Thyroid gland (tissue), 4 donors: ENCODE measurements around the gene ZNF296. TPM values are rescaled to one million over a fixed set of nuclear protein-coding genes. Genes with fewer than 3 reads are reported as not detected.

ENCODE experiments used
- DNase-seq, 2 donors: peaks; one replicate each; pipeline ENCODE4 v3.0.0-alpha.2; 2019
- H3K27ac ChIP-seq, 3 donors: fragments of 200-600 bp; sonication (generic); 1 replicate in 2 of 3; 2 replicates in 1 of 3; pipeline ENCODE4 v1.5.1; 2016 to 2019; ENCODE audit warnings: mild to moderate bottlenecking in 1 of 3, moderate library complexity in 1 of 3
- H3K27me3 ChIP-seq: fragments of 200-600 bp; sonication (generic); one replicate; pipeline ENCODE4 v1.5.1; 2019
- H3K36me3 ChIP-seq, 2 donors: fragments of 200-600 bp; sonication (generic); one replicate each; pipeline ENCODE4 v1.5.1; 2016 to 2019
- H3K4me1 ChIP-seq, 2 donors: fragments of 200-600 bp; sonication (generic); one replicate each; pipeline ENCODE4 v1.5.1; 2017 to 2019
- H3K4me3 ChIP-seq, 3 donors: fragments of 200-600 bp; sonication (generic); replicated peaks in 1 of 3; 1 replicate in 2 of 3; 2 replicates in 1 of 3; pipeline ENCODE4 v1.5.1; 2016; ENCODE audit warnings: mild to moderate bottlenecking in 1 of 3
- H3K9me3 ChIP-seq: fragments of 200-600 bp; sonication (generic); one replicate; pipeline ENCODE4 v1.5.1; 2017
- POLR2A ChIP-seq, 2 donors: fragments of 450-650 bp; IDR thresholded peaks; one replicate each; pipeline ENCODE4 v1.6.1; 2017; ENCODE audit warnings: antibody characterized with exemption in 2 of 2, mild to moderate bottlenecking in 2 of 2, moderate library complexity in 1 of 2
- WGBS, 2 donors: methylation state at CpG; one replicate each; pipeline ENCODE4 v1.1.5; 2017; 5-methylcytosine and 5-hydroxymethylcytosine counted together
- intact Hi-C: fragments of 100-400 bp; cut with DNase I; formaldehyde crosslinking; loops from one replicate; pipeline ENCODE4 v1.15.1; 2023
- total RNA-seq, 4 donors: library from RNA; depleted of rRNA; stranded (reverse); fragments of >200 nt; gene quantifications; one replicate each; pipeline ENCODE4 v1.2.3, GENCODE V29; 2016
- TF ChIP-seq, protein P1 (sequence below), 6 experiments: fragments of 200-600 bp in 3 of 6; fragments of 450-650 bp in 3 of 6; sonication (generic) in 3 of 6; IDR thresholded peaks; one replicate each; pipeline ENCODE4 v1.5.1; 2016 to 2019; ENCODE audit warnings: antibody characterized with exemption in 6 of 6, mild to moderate bottlenecking in 2 of 6, inconsistent platforms in 1 of 6, moderate library complexity in 1 of 6

ZNF296 gene
- total RNA-seq, 4 donors from 2014 or later, result 0.34 to 2.1 (median 0.78) TPM; not detected in 1

DNA sequence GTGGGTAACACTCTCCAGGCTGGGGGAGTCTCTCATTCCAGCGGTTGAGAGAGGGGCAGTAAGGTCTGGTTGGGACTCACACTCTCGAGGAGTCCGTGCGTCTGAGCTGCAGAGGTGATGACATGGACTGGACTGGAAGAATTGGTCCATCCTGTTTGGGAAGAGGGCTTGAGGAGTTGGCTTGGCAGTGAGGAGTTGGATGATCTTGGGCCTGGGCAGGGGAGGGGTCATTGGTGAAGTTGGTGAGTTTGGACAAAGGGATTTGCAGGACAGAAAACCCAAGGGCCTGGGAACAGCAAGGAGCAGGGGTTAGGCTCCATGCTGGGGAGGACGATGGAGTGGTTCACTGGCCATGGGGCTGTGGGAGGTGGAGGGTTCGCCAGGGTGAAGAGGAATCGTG is 20.4 kb upstream of the ZNF296 start:
- Histone ChIP-seq H3K27me3 (no peaks in the 10 kb centered on the region), H3K4me3 (no peak overlapping the region), H3K36me3 (no peaks in the 10 kb centered on the region), H3K4me1 (peaks cover 25 to 78% of the 10 kb centered on the region in 2 donors), H3K9me3 (no peaks in the 10 kb centered on the region), H3K27ac (no peak overlapping the region)
- no peak for TF ChIP-seq POLR2A (IDR thresholded peaks at IDR 0.05)
- TF ChIP-seq, protein P1, sequence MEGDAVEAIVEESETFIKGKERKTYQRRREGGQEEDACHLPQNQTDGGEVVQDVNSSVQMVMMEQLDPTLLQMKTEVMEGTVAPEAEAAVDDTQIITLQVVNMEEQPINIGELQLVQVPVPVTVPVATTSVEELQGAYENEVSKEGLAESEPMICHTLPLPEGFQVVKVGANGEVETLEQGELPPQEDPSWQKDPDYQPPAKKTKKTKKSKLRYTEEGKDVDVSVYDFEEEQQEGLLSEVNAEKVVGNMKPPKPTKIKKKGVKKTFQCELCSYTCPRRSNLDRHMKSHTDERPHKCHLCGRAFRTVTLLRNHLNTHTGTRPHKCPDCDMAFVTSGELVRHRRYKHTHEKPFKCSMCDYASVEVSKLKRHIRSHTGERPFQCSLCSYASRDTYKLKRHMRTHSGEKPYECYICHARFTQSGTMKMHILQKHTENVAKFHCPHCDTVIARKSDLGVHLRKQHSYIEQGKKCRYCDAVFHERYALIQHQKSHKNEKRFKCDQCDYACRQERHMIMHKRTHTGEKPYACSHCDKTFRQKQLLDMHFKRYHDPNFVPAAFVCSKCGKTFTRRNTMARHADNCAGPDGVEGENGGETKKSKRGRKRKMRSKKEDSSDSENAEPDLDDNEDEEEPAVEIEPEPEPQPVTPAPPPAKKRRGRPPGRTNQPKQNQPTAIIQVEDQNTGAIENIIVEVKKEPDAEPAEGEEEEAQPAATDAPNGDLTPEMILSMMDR (IDR thresholded peaks at IDR 0.05), result no peak
- intact Hi-C loops, result no loop called here
- WGBS, 2 donors, result 92% methylated on average over 7 of the region's 7 CpGs
- DNase-seq, result no peak

DNA sequence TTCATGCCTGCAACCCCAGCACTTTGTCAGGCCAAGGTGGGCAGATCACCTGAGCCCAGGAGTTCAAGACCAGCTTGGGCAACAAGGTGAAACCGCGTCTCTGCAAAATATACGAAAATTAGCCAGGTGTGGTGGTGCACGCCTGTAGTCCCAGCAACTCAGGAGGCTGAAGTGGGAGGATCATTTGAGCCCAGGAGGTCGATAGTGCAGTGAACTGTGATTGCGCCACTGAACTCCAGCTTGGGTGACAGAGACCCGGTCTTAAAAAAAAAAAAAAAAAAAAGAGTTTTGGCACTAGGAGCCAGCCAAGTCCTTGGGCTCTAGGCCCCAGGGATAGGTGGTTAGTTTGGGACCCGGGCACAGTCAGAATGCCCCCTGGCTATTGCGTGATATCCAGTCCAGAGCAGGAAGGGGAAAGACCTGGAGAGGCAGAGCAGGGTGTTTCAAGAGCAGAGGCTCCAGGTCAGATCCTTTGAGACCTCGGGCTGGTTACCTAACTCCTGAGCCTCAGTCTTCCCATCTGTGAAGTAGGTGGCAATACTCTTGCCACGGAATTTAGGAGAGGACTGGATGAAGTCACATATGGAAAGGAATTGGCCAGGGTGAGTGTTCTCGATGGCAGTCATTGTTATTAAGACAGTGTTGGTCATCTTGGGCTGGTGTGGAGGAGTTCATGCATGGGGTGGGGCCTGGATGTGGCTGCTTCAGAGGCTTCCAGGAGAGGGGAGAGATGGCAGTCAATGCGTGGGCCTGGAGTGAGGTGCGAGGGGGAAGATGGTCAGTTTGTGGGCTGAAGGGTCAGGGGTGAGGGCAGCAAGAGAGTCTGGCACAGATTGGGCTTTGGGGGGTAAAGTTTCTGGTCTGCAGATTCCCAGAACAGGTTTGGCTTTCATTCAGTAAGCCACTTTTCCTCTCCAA is 19.5 kb upstream of the ZNF296 start:
- no peaks in the 10 kb centered on the region for H3K36me3 ChIP-seq
- WGBS, 2 donors, result 92 to 94% methylated on average over 14 of the region's 14 CpGs
- H3K27ac ChIP-seq, result no peak overlapping the region
- intact Hi-C loops, result no loop called here
- no peaks in the 10 kb centered on the region for H3K27me3 ChIP-seq
- H3K9me3 ChIP-seq, result no peaks in the 10 kb centered on the region
- no peak overlapping the region for H3K4me3 ChIP-seq
- TF ChIP-seq POLR2A (IDR thresholded peaks at IDR 0.05), result no peak
- TF ChIP-seq, protein P1 (IDR thresholded peaks at IDR 0.05), result no peak
- DNase-seq, result no peak
- H3K4me1 ChIP-seq, result peaks cover 25 to 73% of the 10 kb centered on the region in 2 donors

DNA sequence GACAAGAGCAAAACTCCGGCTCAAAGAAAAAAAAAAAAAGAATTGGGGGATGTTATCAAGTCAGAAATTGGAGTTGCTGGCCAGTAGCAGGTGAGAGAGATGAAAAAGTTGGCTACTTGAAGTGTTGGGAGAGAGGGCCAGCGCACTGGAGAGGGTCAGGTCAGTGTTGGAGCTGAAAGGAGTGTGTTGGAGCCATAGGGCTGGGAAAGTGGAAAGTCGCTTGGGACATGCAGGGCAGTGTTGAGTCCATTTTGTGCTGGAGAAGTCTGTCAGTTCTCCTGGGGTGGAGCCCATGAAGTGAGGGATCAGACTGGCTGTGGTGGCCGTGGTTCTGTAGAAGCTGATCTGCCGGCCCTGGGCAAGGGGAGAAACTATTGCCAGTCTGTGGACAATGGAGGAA is 18.4 kb upstream of the ZNF296 start:
- TF ChIP-seq POLR2A (IDR thresholded peaks at IDR 0.05), result no peak
- TF ChIP-seq, protein P1 (IDR thresholded peaks at IDR 0.05), result no peak
- intact Hi-C loops, result no loop called here
- no peaks in the 10 kb centered on the region for H3K27me3 ChIP-seq
- no peak overlapping the region for H3K27ac ChIP-seq
- no peaks in the 10 kb centered on the region for H3K36me3 ChIP-seq
- peaks cover 26 to 66% of the 10 kb centered on the region in 2 donors for H3K4me1 ChIP-seq
- DNase-seq, result no peak
- peak overlapping the region in 1 of 3 donors; percentile 99 for H3K4me3 ChIP-seq
- H3K9me3 ChIP-seq, result no peaks in the 10 kb centered on the region
- WGBS, 2 donors, result 74 to 76% methylated on average over 5 of the region's 5 CpGs

DNA sequence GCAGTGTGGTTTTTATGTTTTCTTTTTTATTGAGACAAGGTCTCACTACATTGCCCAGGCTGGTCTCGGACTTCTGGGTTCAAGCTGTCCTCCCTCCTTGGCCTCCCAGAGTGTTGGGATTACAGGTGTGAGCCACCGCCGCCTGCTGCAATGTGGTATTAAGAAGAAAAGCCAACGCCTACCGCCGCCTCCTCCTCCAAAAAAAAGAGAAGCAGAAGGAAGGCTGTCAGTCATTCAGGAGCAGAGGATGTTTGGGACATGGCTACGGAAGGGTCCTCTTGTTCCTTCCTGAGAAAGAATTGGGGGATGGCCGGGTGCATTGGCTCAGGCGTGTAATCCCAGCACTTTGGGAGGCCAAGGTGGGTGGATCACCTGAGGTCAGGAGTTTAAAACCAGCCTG is 17.9 kb upstream of the ZNF296 start:
- Histone ChIP-seq H3K4me1 (peaks cover 26 to 62% of the 10 kb centered on the region in 2 donors), H3K9me3 (no peaks in the 10 kb centered on the region), H3K27ac (no peak overlapping the region), H3K27me3 (no peaks in the 10 kb centered on the region), H3K36me3 (no peaks in the 10 kb centered on the region), H3K4me3 (peak overlapping the region in 1 of 3 donors; percentile 99)
- intact Hi-C loops, result no loop called here
- TF ChIP-seq, protein P1 (IDR thresholded peaks at IDR 0.05), result no peak
- TF ChIP-seq POLR2A (IDR thresholded peaks at IDR 0.05), result no peak
- no peak for DNase-seq
- WGBS, 2 donors, result 67 to 71% methylated on average over 9 of the region's 9 CpGs
